HEK293 (cell line): ENCODE measurements around the gene PA2G4.
A peak's percentile ranks its signal among the peaks of the same experiment; 100 is the strongest.

Source experiments
- ATF2 ChIP-seq: fragments of 450-650 bp; formaldehyde crosslinking; IDR thresholded peaks from 2 replicates; pipeline ENCODE4 v1.5.1; 2016; ENCODE audit warnings: missing biosample characterization, missing genetic modification characterization, low read depth
- BCL6B ChIP-seq: fragments of 450-650 bp; formaldehyde crosslinking; IDR thresholded peaks from 2 replicates; pipeline ENCODE4 v1.5.1; 2017; ENCODE audit warnings: missing biosample characterization, missing genetic modification characterization
- CTCF ChIP-seq: fragments of 450-650 bp; formaldehyde crosslinking; IDR thresholded peaks from 2 replicates; pipeline ENCODE4 v1.5.1; 2016; ENCODE audit warnings: missing biosample characterization, missing genetic modification characterization
- GLIS1 ChIP-seq: fragments of 450-650 bp; formaldehyde crosslinking; IDR thresholded peaks from 2 replicates; pipeline ENCODE4 v1.5.1; 2016; ENCODE audit warnings: missing biosample characterization, missing genetic modification characterization
- HOXA7 ChIP-seq: sonication (generic); formaldehyde crosslinking; IDR thresholded peaks from 2 replicates; pipeline ENCODE4 v1.8.1; 2022; ENCODE audit warnings: missing genetic modification reagents, borderline replicate concordance
- KLF16 ChIP-seq: fragments of 450-650 bp; formaldehyde crosslinking; IDR thresholded peaks from 2 replicates; pipeline ENCODE4 v1.5.1; 2017; ENCODE audit warnings: missing biosample characterization, missing genetic modification characterization
- PRDM10 ChIP-seq: fragments of 450-650 bp; formaldehyde crosslinking; IDR thresholded peaks from 2 replicates; pipeline ENCODE4 v1.5.1; 2016; ENCODE audit warnings: missing biosample characterization, missing genetic modification characterization
- SCRT2 ChIP-seq: fragments of 450-650 bp; formaldehyde crosslinking; IDR thresholded peaks from 2 replicates; pipeline ENCODE4 v1.5.1; 2016; ENCODE audit warnings: missing biosample characterization, missing genetic modification characterization
- SP7 ChIP-seq: fragments of 450-650 bp; formaldehyde crosslinking; IDR thresholded peaks from 2 replicates; pipeline ENCODE4 v1.5.1; 2016; ENCODE audit warnings: missing biosample characterization, missing genetic modification characterization
- ZBTB10 ChIP-seq: fragments of 450-650 bp; formaldehyde crosslinking; IDR thresholded peaks from 2 replicates; pipeline ENCODE4 v1.5.1; 2016; ENCODE audit warnings: missing biosample characterization, missing genetic modification characterization
- ZBTB11 ChIP-seq: fragments of 450-650 bp; formaldehyde crosslinking; conservative IDR thresholded peaks from 2 replicates; pipeline ENCODE4 v1.5.1; 2016; ENCODE audit warnings: low read depth, missing biosample characterization, missing genetic modification characterization
- ZBTB6 ChIP-seq: fragments of 450-650 bp; formaldehyde crosslinking; IDR thresholded peaks from 2 replicates; pipeline ENCODE4 v1.5.1; 2017; ENCODE audit warnings: missing biosample characterization, missing genetic modification characterization
- ZNF2 ChIP-seq: fragments of 450-650 bp; formaldehyde crosslinking; IDR thresholded peaks from 2 replicates; pipeline ENCODE4 v1.5.1; 2016; ENCODE audit warnings: missing biosample characterization, missing genetic modification characterization
- ZNF280C ChIP-seq: fragments of 450-650 bp; formaldehyde crosslinking; IDR thresholded peaks from 2 replicates; pipeline ENCODE4 v1.5.1; 2016; ENCODE audit warnings: missing biosample characterization, missing genetic modification characterization
- ZNF488 ChIP-seq: fragments of 450-650 bp; formaldehyde crosslinking; IDR thresholded peaks from 2 replicates; pipeline ENCODE4 v1.5.1; 2016; ENCODE audit warnings: missing biosample characterization, missing genetic modification characterization
- ZNF530 ChIP-seq: fragments of 450-650 bp; formaldehyde crosslinking; IDR thresholded peaks from 2 replicates; pipeline ENCODE4 v1.5.1; 2016; ENCODE audit warnings: low read depth, missing biosample characterization, missing genetic modification characterization
- ZNF626 ChIP-seq: fragments of 450-650 bp; sonication (Bioruptor Pico); formaldehyde crosslinking; IDR thresholded peaks from 2 replicates; pipeline ENCODE4 v1.5.1; 2018; ENCODE audit warnings: missing biosample characterization, missing genetic modification characterization, inconsistent platforms
- ZNF76 ChIP-seq: fragments of 450-650 bp; formaldehyde crosslinking; IDR thresholded peaks from 2 replicates; pipeline ENCODE4; 2016; ENCODE audit warnings: low read depth, missing biosample characterization, missing genetic modification characterization, borderline replicate concordance

Gene PA2G4

GRCh38 chr12:56104815-56105608, 653 bp downstream of the PA2G4 start (continued):
- TF ChIP-seq ZNF280C (tag by site-specific recombination) = no peak
- TF ChIP-seq SP7 (tag by site-specific recombination) = no peak
- peak; percentile 75 for TF ChIP-seq SCRT2 (tag by site-specific recombination)
- TF ChIP-seq KLF16 = peak; percentile 46; the same call in 1 of the 2 replicates
- peak; percentile 71 for TF ChIP-seq ZBTB11 (tag by site-specific recombination)
- TF ChIP-seq ZBTB6 = no peak
- no peak for TF ChIP-seq ZNF488
- no peak for TF ChIP-seq ZNF626
- TF ChIP-seq PRDM10 (tag by site-specific recombination) = peak; percentile 92
- peak; percentile 62 for TF ChIP-seq GLIS1 (tag by site-specific recombination)
- TF ChIP-seq ZNF530 (tag by site-specific recombination) = no peak
- TF ChIP-seq ZBTB10 = peak; percentile 62; the same call in 1 of the 2 replicates
- no peak for TF ChIP-seq ZNF76 (tag by site-specific recombination)
- no peak for TF ChIP-seq BCL6B (tag by site-specific recombination)
- TF ChIP-seq CTCF (tag by site-specific recombination) = 0 out of 2 replicates have a peak, but pooled peaks have one; percentile 20
- TF ChIP-seq HOXA7 (CRISPR knock-in tag) = no peak
- no peak; the same call in 1 of the 2 replicates for TF ChIP-seq ZNF2 (tag by site-specific recombination)
- TF ChIP-seq ATF2 (tag by site-specific recombination) = no peak
